Neural cell (in vitro differentiated cells): Measurements from ENCODE around the gene PTHLH. TPM values are rescaled to one million over a fixed set of nuclear protein-coding genes. Genes with fewer than 3 reads are reported as not detected.

Experiments used
- H2AFZ ChIP-seq: fragments of 200-600, 300-800 bp; sonication (generic), shearing (Covaris generic); 2 replicates; pipeline ENCODE4 v1.6.0; 2014; ENCODE audit warnings: low read depth, mild to moderate bottlenecking, antibody characterized with exemption, low read length, moderate library complexity
- H3F3A ChIP-seq: fragments of 200-600 bp; shearing (Covaris generic); 2 replicates; pipeline ENCODE4 v1.6.1; 2016; ENCODE audit warnings: mild to moderate bottlenecking, moderate library complexity, mixed read lengths, antibody characterized with exemption, low read length; ENCODE audit not compliant: insufficient read depth, poor library complexity, severe bottlenecking
- H3K27ac ChIP-seq: fragments of 200-600, 300-800 bp; sonication (generic), shearing (Covaris generic); 2 replicates; pipeline ENCODE4 v1.5.1; 2014; ENCODE audit warnings: mild to moderate bottlenecking, low read length, moderate library complexity
- H3K27me3 ChIP-seq: fragments of 300-800, 200-600 bp; sonication (generic), shearing (Covaris generic); 2 replicates; pipeline ENCODE4 v1.6.0; 2014; ENCODE audit warnings: mild to moderate bottlenecking, low read depth, low read length, moderate library complexity; ENCODE audit not compliant: insufficient read depth
- H3K36me3 ChIP-seq: fragments of 300-800, 200-600 bp; sonication (generic), shearing (Covaris generic); 2 replicates; pipeline ENCODE4 v1.5.1; 2014; ENCODE audit warnings: mild to moderate bottlenecking, antibody characterized with exemption, low read length, moderate library complexity; ENCODE audit not compliant: insufficient read depth
- H3K4me2 ChIP-seq: fragments of 300-800, 200-600 bp; sonication (generic), shearing (Covaris generic); 2 replicates; pipeline ENCODE4 v1.6.0; 2014; ENCODE audit warnings: mild to moderate bottlenecking, low read length
- H3K4me3 ChIP-seq: fragments of 300-800, 200-600 bp; sonication (generic), shearing (Covaris generic); 2 replicates; pipeline ENCODE4 v1.5.1; 2014; ENCODE audit warnings: mild to moderate bottlenecking, low read length, moderate library complexity
- H3K79me2 ChIP-seq: fragments of 200-600 bp; shearing (Covaris generic); replicated peaks from 2 replicates; pipeline ENCODE4 v1.6.0; 2014; ENCODE audit warnings: mild to moderate bottlenecking, low read length, moderate library complexity; ENCODE audit not compliant: insufficient read depth
- H3K9ac ChIP-seq: fragments of 300-800, 200-600 bp; sonication (generic), shearing (Covaris generic); 2 replicates; pipeline ENCODE4 v1.6.1; 2016; ENCODE audit warnings: mild to moderate bottlenecking, low read length, mixed read lengths
- H3K9me2 ChIP-seq: fragments of 200-600 bp; shearing (Covaris generic); 2 replicates; pipeline ENCODE4 v1.6.1; 2016; ENCODE audit warnings: mild to moderate bottlenecking, low read length, mixed read lengths; ENCODE audit not compliant: insufficient read depth
- H3K9me3 ChIP-seq: fragments of 200-600, 300-800 bp; sonication (generic), shearing (Covaris generic); 2 replicates; pipeline ENCODE4 v1.6.1; 2016; ENCODE audit warnings: mild to moderate bottlenecking, mixed run types, low read length, moderate library complexity, mixed read lengths
- H4K20me1 ChIP-seq: fragments of 200-600 bp; shearing (Covaris generic); 2 replicates; pipeline ENCODE4 v1.6.1; 2016; ENCODE audit warnings: mild to moderate bottlenecking, mixed run types; ENCODE audit not compliant: insufficient read depth
- EP300 ChIP-seq: fragments of 450-650 bp; conservative IDR thresholded peaks from 2 replicates; pipeline ENCODE4 v1.6.1; 2014; ENCODE audit warnings: antibody characterized with exemption, mild to moderate bottlenecking, moderate library complexity; ENCODE audit not compliant: poor library complexity, severe bottlenecking
- EZH2 ChIP-seq: fragments of 200-600, 300-800 bp; shearing (Covaris generic), sonication (generic); IDR thresholded peaks from 2 replicates; pipeline ENCODE4 v1.6.1; 2014; ENCODE audit warnings: antibody characterized with exemption, low read length, borderline replicate concordance, mild to moderate bottlenecking; ENCODE audit not compliant: insufficient read depth, poor library complexity, severe bottlenecking
- MXI1 ChIP-seq: fragments of 450-650 bp; conservative IDR thresholded peaks from 2 replicates; pipeline ENCODE4 v1.6.1; 2014; ENCODE audit warnings: antibody characterized with exemption, mild to moderate bottlenecking; ENCODE audit not compliant: poor library complexity, severe bottlenecking
- POLR2AphosphoS5 ChIP-seq: IDR thresholded peaks from 2 replicates; pipeline ENCODE4 v1.6.1; 2012
- RAD21 ChIP-seq: fragments of 450-650 bp; conservative IDR thresholded peaks from 2 replicates; pipeline ENCODE4 v1.6.1; 2014; ENCODE audit warnings: antibody characterized with exemption, mild to moderate bottlenecking, moderate library complexity
- SMC3 ChIP-seq: fragments of 450-650 bp; conservative IDR thresholded peaks from 2 replicates; pipeline ENCODE4 v1.6.1; 2014; ENCODE audit warnings: antibody characterized with exemption, mild to moderate bottlenecking, moderate library complexity; ENCODE audit not compliant: poor library complexity
- TAF1 ChIP-seq: IDR thresholded peaks from 2 replicates; pipeline ENCODE4 v1.6.1; 2012; ENCODE audit warnings: low read depth
- polyA plus RNA-seq: library from polyadenylated mRNA; depleted of rRNA; stranded (reverse); fragments of >200 nt; gene quantifications from 2 replicates; pipeline ENCODE4 v1.2.3, GENCODE V29; 2014
- TF ChIP-seq, protein P1 (sequence below): fragments of 450-650 bp; IDR thresholded peaks from 2 replicates; pipeline ENCODE4 v1.5.1; 2014; ENCODE audit warnings: antibody characterized with exemption, mild to moderate bottlenecking, moderate library complexity; ENCODE audit not compliant: poor library complexity, severe bottlenecking
- TF ChIP-seq, protein P2 (sequence below): IDR thresholded peaks from 2 replicates; pipeline ENCODE4 v1.6.1; 2012; ENCODE audit warnings: borderline replicate concordance

Gene PTHLH
- polyA plus RNA-seq, 1 donor from 2014 or later: 0.22 TPM

DNA sequence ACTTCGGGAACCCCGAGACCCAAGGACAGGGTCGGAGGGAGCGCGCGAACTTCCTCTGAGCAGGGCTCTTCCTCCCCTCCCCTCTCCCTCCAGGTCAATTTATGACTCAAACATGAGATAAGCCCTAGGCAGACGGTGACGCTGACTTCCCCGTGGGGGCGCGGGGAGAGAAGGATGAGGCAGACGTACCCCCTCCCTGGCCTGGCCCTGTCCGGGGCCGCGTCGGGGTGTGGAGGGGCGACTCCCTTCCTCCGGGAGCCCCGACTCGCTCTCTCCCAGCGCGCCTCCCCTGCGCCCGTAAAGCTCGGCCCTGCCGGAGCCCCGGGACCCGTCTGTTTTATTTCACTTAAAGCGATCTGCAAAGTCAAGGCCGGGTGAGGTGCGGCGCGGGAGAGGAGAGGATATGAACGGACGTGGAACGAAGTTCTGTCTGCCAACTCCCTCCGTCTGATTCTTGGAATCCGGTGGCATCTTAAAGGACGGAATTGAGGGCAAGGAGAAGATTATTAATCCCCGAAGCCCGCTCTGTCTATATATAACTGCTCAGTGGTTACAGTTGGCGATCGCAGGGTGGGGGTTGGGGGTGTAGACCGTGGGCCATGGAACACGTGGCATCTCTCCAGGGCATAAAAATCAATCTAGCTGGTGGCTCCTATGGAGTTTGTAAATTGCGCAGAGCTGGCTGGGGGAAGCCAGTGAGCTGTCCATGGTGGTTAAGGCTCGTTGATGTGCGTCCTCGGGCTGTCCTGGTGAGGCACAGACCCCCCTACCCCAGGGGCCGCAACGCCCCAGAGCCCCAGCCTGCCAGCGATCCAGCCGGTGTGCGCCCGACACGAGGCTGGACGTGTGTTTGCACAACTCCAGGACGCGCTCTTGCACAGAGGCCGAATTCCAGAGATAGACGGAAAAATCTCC is 2.9 kb upstream of the PTHLH start:
- H3K4me2 ChIP-seq: no peak overlapping the region
- no peak overlapping the region for H3K27ac ChIP-seq
- no peak for TF ChIP-seq MXI1
- TF ChIP-seq POLR2AphosphoS5: no peak
- no peak for TF ChIP-seq SMC3
- TF ChIP-seq, protein P1, sequence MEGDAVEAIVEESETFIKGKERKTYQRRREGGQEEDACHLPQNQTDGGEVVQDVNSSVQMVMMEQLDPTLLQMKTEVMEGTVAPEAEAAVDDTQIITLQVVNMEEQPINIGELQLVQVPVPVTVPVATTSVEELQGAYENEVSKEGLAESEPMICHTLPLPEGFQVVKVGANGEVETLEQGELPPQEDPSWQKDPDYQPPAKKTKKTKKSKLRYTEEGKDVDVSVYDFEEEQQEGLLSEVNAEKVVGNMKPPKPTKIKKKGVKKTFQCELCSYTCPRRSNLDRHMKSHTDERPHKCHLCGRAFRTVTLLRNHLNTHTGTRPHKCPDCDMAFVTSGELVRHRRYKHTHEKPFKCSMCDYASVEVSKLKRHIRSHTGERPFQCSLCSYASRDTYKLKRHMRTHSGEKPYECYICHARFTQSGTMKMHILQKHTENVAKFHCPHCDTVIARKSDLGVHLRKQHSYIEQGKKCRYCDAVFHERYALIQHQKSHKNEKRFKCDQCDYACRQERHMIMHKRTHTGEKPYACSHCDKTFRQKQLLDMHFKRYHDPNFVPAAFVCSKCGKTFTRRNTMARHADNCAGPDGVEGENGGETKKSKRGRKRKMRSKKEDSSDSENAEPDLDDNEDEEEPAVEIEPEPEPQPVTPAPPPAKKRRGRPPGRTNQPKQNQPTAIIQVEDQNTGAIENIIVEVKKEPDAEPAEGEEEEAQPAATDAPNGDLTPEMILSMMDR: no peak
- no peak for TF ChIP-seq TAF1
- peak; percentile 78 for TF ChIP-seq EZH2
- TF ChIP-seq, protein P2, sequence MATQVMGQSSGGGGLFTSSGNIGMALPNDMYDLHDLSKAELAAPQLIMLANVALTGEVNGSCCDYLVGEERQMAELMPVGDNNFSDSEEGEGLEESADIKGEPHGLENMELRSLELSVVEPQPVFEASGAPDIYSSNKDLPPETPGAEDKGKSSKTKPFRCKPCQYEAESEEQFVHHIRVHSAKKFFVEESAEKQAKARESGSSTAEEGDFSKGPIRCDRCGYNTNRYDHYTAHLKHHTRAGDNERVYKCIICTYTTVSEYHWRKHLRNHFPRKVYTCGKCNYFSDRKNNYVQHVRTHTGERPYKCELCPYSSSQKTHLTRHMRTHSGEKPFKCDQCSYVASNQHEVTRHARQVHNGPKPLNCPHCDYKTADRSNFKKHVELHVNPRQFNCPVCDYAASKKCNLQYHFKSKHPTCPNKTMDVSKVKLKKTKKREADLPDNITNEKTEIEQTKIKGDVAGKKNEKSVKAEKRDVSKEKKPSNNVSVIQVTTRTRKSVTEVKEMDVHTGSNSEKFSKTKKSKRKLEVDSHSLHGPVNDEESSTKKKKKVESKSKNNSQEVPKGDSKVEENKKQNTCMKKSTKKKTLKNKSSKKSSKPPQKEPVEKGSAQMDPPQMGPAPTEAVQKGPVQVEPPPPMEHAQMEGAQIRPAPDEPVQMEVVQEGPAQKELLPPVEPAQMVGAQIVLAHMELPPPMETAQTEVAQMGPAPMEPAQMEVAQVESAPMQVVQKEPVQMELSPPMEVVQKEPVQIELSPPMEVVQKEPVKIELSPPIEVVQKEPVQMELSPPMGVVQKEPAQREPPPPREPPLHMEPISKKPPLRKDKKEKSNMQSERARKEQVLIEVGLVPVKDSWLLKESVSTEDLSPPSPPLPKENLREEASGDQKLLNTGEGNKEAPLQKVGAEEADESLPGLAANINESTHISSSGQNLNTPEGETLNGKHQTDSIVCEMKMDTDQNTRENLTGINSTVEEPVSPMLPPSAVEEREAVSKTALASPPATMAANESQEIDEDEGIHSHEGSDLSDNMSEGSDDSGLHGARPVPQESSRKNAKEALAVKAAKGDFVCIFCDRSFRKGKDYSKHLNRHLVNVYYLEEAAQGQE: no peak
- no peak for TF ChIP-seq RAD21
- no peak for TF ChIP-seq EP300
- H3K36me3 ChIP-seq: no peaks in the 10 kb centered on the region
- no peaks in the 10 kb centered on the region for H3K79me2 ChIP-seq
- no peaks in the 10 kb centered on the region for H4K20me1 ChIP-seq
- H3K4me3 ChIP-seq: peak overlapping the region; percentile 53
- H3K9me3 ChIP-seq: no peaks in the 10 kb centered on the region
- peaks cover 98% of the 10 kb centered on the region for H3K27me3 ChIP-seq
- H2AFZ ChIP-seq: no peak overlapping the region
- H3F3A ChIP-seq: no peaks in the 10 kb centered on the region
- no peaks in the 10 kb centered on the region for H3K9me2 ChIP-seq
- no peak overlapping the region for H3K9ac ChIP-seq

DNA sequence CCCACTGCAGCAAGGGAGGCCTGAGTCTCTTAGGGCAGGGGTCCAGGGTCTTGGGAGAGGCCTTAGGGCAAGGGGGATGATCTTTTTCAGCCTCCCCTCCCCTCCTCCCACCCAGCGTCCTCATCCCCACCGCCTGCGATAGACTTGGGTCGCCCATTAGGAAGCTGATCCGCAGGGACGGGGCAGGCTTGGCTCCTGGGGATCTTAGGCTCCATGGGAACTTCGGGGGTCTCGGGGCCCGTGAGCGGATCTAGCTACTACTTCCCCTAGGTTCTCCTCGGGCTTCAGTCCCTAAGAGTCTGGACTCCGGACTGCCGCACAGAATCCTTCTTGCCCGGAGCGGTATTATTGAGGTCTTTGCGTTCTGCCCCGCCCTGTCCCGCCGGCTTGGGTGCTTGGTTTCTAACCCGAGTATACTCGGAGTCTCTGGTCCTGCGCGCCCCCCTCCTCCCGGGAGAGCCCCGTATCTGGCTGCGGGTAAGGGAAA is 2.2 kb upstream of the PTHLH start:
- no peaks in the 10 kb centered on the region for H4K20me1 ChIP-seq
- H3K4me3 ChIP-seq: peak overlapping the region; percentile 53
- no peak for TF ChIP-seq RAD21
- H3F3A ChIP-seq: no peaks in the 10 kb centered on the region
- no peak overlapping the region for H3K9ac ChIP-seq
- no peaks in the 10 kb centered on the region for H3K79me2 ChIP-seq
- H3K36me3 ChIP-seq: no peaks in the 10 kb centered on the region
- H3K27ac ChIP-seq: no peak overlapping the region
- H3K9me3 ChIP-seq: no peaks in the 10 kb centered on the region
- no peaks in the 10 kb centered on the region for H3K9me2 ChIP-seq
- no peak overlapping the region for H3K4me2 ChIP-seq
- H2AFZ ChIP-seq: no peak overlapping the region
- peaks cover 97% of the 10 kb centered on the region for H3K27me3 ChIP-seq
